GM10266 (cell line): Measurements from ENCODE around the gene GNAO1.

Source experiments
- DNase-seq: peaks from one replicate; pipeline ENCODE4 v3.0.0; 2012; ENCODE audit errors: extremely low spot score
- CTCF ChIP-seq: IDR thresholded peaks from 2 replicates; pipeline ENCODE4 v1.5.1; 2012; ENCODE audit warnings: mild to moderate bottlenecking, low read depth; ENCODE audit not compliant: control insufficient read depth, insufficient read depth; ENCODE audit errors: missing control alignments

GNAO1 gene

GRCh38 chr16:56354016-56354415 lies 162.7 kb downstream of the GNAO1 start:
- DNase-seq: no peak
- TF ChIP-seq CTCF: no peak

GRCh38 chr16:56354746-56355145 lies 163.5 kb downstream of the GNAO1 start:
- DNase-seq: no peak
- no peak for TF ChIP-seq CTCF

GRCh38 chr16:56355221-56355620 lies 163.9 kb downstream of the GNAO1 start:
- TF ChIP-seq CTCF: no peak
- DNase-seq: no peak

GRCh38 chr16:56355786-56356275 lies 164.5 kb downstream of the GNAO1 start:
- no peak for DNase-seq
- TF ChIP-seq CTCF: no peak

- peak; percentile 90 for DNase-seq
- peak; percentile 89 for TF ChIP-seq CTCF
Measured at GRCh38 chr16:56356276-56357240, 165.3 kb downstream of the GNAO1 start.

- no peak for DNase-seq
- TF ChIP-seq CTCF: no peak
Measured at GRCh38 chr16:56357241-56357764, 166.0 kb downstream of the GNAO1 start.
